ENCODE data around the gene NOP9.
"Not testable (repeated sequence)": the region's sequence is repeated elsewhere in the genome, so short reads cannot be mapped to it uniquely, and the experiment has no call there.

Gene NOP9

DNA sequence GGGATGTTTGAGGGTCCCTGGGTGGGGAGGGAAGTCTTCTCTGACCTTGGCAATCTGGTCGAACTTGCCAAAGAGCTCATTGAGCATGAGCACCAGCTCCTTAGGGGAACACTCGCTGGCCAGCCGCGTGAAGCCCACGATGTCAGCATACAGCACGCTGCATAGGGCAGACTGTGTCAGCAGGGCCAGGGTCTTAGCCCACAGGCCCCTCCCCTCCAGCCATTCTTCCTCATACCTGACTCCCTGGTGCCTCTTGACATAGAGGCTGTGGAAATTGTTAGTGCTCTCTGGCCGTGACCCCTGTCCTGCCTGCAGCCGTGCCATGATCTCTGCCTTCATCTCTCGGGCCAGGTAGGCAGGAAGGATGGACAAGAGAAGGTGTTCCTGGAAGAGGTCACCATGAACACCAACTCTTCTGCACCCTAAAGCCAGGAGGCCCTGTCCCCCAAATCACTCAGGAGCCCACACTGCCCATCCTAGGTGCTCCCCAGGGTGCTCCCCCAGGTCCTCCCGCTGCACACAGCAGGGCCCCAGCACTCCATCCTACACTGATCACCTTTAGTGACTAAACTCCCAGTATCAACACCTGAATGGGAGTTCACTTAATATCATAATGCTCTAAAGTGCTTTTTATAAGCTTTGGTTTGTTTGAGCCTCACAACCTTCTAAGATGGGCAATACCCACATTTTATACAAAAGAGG, 31.5 kb downstream of the NOP9 start:
- DNase-seq: no peak

DNA sequence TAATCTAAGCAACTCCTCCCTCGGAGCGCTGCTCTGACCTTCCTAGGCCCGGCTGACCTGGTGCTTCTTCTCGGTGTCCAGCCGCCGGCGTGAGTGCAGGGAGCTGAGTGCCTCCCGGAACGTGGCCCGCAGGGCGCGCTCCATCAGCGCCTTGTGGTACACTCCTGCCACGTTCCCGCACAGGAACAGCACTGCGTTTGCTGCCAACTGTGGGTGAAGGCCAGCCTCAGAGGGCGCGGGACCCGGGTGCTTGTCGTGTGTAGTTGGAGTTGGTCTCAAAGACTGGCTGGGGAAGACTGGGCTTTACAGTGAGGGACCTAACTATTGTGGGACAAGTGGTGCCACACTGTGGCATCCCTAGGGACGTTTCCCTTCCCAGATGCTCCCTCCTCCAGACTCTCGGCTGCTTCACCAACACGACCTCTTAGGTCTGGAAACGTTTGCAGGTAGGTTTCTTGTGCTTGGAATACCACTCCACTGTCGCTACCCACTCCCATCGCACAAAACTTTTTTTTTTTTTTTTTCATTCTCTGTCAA, 32.1 kb downstream of the NOP9 start:
- DNase-seq: peak; percentile 72 to 92

DNA sequence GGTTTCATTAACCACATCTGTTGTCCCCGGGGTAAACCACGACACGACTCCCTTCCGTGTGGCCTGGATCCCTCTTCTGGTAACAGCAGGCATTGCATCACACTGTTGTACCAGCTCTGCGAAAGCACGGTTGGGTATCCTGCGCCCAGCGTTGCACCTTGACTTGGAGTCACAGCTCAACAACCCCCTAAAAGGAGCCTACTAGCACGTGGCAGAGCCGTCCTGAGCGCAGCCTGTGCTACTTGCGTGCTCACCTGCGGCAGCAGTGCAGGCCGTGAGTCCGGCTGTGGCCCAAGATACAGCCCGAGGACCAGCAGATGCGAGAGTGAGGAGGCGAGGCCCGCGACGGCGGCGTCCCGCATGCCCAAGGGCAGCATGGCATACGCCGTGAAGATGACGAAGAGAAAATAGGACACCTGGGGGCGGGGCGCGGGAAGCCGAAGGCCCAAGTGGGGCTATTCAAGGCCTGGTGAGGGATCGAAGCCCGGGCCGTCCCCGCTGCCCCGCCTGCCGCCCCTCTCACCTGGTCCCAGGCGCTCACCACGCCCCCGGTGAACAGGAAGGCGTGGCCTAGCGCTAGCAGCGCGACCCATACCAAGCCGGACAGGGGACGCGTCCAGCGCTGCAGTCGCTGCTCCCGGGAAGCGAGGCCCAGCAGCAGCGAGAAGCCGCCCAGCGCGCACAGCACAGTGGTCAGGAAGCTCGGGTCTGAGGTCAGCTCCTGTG, 32.8 kb downstream of the NOP9 start:
- peak; percentile 80 to 93 for DNase-seq

DNA sequence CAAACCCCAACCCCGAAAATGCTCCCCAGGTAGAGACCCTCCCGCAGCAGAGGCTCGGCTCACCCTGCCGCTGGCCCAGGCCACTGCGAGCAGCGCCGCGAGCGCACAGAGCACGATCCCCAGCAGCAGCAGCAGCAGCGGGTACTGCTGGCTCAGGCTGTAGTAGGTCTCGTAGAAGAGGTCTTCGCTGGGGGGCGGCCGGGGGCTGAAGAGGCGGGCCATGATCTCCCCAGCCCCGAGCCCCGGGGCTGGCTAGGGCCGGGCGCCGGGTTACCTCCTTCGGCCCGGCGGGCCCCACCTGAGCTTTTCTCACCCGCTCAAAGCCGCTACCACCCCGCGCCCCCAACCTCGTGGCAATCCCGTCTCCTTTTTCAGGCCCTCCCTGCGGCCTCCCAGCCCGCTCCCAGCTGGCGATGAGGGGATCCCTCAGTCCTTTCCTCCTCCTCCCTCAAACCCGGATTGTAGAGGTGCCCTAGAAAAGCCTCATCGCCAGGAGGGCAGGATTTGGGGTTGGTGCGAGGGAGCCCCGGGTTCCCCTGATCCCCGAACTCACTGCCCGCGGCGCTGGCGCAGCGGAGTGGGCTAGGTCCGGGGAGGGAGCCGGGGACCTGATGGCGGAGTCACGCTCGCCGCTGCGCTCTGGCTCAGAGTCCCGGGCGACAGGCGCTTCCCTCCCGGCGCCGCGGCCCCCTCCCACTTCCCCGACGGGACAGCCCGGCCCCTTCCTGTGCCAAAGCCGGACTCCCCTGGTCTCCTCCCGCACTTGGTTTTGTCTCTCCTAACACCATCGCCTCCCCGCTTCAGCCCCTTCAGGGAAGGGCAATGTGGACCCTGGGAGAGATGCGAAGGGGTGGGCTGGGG, 35.0 kb downstream of the NOP9 start, which contains the start of gene ADCY4:
Gene ADCY4 (minus strand): TSS at position 641 of the 861 bp plus-strand sequence. CDS start 419 bp downstream, at position 222.
- DNase-seq: peak in 1 of 2 experiments; percentile 69

DNA sequence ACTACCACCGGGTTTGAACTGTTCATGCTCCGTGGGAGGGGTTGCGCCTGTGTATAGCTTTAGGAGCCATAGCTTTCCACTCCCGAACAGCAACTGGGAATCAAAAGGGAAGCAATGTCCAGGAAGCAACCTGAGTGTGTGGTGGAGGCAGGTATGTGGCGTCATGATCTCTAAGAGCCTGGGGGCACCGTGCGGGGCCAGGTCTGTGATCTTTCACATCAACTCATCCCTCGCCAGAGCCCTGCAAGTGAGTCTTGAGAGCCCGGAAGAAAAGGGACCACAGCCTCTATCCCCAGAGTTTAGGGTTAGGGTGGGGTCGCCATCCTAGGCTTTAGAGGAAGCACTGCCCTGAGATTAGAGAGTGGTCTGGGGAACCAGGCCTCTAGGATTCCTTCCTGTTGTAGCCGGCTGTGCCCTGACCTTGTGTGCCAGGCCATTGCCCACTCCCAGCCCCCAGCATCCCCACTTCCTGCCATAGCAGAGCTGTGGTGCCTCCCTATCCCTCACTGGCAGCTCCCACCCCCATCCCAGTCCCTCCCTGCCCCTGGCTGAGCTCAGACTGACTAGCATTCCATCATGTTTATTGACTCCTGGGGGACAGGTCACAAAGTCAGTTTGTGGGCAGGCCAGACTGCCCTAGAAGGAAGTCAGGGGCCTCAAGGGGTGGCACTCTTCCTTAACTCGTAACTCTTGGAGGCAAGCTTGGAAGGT, 36.0 kb downstream of the NOP9 start:
- no peak for DNase-seq

DNA sequence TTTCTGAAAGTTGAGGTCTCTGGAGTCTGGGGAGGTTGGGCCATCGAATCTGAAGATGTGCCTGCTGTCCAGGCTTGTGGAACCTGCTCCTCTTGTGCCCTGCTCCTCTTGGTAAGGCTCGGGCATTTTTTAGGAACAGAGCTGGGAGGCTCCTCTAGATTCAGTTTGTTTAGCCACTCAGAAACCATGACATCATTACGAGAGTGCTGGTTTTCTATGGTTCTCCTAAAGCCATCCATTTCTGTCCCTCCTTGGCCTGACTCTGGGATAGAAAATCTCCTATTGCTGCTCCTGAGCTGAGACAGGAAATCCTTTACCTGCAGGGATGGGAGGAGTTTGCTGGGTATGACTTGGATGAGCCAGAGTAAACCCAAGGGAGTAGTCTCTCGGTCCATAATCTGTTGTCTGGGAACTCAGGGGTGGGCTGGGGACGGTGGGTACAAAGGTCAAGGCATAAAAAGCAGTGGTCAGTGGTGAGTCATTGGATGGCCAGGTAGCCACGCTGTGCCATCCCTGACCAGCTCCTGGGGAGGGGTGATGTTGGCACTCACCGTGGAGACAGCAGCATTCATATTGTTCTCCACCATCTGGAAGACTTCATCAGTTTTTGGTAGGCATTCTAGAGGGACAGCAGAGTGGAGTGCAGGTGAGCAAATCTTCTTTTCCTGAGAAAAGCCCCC, 37.6 kb downstream of the NOP9 start:
- no peak for DNase-seq

DNA sequence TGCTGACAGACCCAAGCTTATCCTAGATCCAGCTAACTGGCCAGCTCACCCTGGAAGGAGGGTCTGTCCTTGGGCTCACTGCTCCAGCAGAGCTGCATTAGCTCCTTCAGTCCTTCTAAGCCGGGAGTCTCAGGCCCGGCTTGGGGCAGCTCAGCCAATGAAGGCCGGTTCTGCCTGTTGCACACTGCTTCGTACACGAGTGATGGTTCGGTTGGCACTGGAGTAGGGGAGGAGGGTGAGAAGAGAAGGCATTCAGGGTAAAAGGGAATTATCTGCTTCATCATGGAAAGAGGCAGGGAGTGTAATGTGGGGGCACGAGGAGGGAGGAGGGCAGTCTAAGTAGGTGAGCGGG, 38.1 kb downstream of the NOP9 start:
- no peak for DNase-seq

DNA sequence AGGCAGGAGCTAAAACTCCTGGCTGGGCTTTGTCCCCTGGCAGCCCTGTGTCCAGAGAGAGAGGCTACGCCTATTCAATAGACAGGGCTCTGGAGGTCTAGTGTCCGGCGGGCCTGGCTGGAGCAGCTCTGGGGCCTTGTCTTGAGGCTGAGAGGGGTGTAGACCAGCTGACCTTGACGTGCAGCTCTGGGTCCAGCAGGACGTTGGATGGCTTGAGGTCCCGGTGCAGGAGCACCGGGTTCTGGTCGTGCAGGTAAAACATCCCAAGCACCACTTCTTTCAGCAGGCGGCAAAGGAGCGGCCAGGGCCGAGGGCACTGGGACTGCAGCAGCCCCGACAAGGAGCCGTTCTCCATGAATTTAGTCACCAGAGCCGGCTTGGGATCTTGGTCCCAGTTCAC, 39.2 kb downstream of the NOP9 start:
- DNase-seq: no peak

DNA sequence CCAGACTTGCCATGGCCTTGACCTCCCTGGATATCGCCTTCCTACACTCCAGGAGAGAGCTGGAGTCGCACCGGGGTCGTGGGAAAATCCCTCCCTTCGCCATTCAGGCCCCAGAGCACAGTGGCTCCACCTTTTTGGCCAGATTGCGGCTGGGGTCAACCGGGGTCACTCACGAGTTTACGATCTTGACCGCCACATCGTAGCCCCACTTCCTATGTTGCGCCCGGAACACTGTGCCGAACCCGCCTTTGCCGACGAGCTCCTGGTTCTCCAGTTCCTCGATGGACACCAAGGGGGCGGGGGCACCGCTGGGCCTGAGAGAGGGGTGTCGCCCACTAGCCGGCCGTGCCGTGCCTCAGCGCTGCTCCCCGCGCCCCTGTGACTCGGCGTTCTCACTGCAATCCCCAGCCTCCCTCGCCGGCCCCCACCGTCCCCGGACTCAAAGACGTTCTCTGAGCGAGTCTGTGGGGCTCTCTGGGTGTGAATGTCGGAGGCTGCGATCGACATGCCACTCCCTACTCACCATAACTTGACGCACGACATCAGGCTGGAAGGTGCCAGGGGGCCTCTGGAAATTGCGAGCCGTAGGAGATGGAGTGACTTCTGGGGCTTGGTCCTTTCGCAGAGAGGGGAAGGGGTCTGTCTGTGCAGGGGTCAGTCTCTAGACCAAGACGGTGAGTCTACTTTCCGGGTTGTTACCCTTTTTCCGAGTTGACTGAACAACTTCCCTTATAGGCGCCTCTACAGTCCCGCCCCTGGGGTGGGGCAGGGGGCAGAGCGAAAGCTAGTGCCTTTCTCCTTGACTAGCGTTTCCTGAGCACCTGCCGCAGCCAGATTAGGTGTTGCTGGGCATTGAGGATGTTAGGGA, 39.9 kb downstream of the NOP9 start, which contains the start of gene RIPK3:
Gene RIPK3 (minus strand): TSS at position 708 of the 868 bp plus-strand sequence. CDS start 165 bp downstream, at position 543.
- no peak for DNase-seq

DNA sequence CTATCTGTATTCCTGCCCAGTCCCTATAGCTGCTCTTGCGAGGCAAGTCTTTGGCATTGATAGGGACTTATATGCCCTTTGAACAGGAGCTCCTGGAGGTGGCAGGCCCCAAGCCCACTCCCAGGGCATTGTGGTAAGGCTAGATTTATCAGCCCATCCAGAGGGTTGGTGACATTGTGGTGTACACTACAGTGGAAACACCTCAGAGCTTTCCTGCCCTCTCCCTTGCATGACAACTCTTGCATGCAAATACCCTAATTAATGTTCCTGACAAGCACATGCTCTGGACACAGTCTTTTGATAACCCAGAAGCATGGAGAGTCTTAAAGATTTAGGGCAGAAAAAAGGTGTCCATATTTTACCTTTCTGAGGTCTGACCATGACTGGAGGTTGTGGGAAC, 41.0 kb downstream of the NOP9 start:
- no peak for DNase-seq

DNA sequence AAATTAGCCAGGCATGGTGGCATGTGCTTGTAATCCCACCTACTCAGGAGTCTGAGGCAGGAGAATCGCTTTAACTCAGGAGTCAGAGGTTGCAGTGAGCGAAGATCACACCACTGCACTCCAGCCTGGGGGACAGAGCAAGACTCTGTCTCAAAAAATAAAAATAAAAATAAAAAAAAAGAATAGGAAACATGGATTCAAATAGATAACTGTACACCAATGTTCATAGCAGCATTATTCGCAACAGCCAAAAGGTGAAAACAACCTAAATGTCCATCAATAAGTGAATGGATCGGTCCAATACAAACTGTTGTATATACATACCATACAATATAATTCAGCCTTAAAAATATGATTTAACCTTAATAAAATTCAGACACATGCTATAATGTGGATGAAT, 43.2 kb downstream of the NOP9 start:
- no peak for DNase-seq

DNA sequence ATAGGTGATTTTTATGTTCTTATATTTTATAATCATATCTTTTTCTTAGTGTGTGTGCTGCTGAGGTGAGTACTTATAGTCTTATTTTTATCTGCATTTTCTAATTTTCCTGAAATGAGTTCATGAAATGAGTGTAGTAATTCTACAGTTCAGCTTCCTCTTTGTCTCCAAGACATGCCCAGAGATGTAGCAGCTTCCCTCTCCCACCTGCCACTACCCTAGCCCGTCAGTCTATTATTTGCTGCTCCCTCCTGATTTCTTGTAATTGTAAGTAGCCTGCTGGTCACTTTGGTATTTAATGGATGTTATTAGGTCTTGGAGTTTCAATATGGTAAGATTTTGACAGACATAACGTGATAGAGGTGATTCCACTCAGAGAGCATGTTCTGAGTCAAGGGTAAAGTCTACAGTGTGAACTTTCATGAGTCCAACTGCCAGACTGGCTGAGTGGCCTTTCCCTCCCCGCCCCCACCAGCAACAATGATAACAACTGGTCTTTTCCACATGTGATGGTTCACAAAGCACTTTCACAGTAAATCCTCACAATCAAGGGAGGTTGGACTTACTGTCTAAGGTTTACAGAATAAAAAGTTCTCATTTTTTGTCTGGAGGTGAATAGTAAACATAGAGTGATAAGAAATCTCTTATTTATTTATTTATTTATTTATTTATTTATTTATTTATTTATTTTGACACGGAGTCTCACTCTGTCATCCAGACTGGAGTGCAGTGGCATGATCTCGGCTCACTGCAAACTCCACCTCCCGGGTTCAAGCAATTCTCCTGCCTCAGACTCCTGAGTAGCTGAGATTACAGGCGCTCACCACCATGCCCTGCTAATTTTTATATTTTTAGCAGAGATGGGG, 44.4 kb downstream of the NOP9 start:
- DNase-seq: no peak

DNA sequence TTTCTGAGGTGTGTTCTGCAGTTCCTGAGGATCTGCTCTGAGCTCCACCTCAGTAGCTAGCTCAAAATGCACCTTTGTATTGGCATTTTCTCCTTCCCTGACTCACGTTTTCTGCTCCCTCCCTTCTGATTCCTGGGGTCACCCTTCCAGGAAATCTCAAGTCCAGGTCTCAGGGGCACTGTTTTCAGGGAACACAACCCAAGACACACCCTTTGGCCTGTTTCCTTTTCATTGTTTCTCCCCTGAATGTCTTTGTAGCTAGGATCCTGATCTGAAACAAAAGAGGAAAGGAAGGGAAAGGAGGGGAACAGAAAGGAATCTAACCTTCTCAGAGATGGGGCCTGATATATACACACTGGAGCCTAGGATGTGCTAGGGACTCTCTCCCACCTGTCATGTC, 47.5 kb downstream of the NOP9 start:
- no peak for DNase-seq

DNA sequence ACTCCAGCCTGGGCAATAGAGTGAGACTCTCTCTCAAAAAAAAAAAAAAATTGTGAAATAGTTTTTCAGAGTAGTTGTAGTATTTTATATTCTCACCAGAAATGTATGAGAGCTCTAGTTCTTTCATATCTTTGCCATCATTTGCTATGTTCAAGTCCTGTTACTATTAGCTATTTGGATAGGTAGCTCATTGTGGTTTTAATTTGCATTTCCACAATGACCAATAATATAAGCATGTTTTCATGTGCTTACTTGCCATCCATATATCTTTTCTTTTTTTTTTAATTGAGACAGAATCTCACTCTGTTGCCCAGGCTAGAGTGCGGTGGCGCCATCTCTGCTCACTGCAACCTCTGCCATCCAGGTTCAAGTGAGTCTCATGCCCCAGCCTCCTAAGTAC, 48.5 kb downstream of the NOP9 start:
- no peak for DNase-seq

DNA sequence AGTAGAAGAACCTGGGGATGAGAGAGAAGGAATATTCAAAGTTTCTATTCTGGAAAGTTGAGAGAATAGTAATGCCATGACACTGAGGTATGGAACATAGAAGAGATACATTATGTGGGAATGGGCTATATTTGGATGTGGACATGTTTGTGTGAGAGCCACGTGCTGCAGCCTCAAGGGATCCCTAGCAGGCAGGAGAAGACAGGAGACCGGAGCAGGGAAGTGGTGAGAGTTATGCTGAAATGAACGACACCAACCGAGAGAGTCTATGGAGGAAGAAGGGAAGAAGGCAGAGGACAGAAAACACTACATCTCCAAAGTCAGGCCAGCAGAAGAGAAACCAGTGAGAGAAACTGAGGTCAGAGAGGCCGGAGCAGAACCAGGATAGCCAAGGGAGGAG, 50.1 kb downstream of the NOP9 start:
- DNase-seq: no peak

DNA sequence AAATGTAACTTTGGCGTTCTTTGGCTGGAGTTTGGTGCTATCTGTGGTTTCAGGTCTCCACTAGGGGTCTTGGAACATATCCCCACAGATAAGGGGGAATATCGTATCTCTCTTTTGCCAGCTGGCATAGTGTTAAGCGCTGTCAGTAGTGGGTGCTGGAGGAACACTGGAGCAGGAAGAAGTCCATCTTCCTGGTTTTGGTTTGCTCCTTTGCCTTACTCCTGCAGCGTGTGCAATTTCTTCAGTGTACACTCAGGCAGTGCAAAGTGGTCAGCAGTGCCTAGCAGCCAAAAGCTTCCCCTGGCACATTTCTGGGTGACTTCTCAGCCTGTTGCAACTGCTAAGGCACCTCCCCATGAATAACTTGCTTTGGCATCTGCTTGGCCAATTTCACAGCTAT, 51.9 kb downstream of the NOP9 start:
- DNase-seq: peak; percentile 46 to 84

DNA sequence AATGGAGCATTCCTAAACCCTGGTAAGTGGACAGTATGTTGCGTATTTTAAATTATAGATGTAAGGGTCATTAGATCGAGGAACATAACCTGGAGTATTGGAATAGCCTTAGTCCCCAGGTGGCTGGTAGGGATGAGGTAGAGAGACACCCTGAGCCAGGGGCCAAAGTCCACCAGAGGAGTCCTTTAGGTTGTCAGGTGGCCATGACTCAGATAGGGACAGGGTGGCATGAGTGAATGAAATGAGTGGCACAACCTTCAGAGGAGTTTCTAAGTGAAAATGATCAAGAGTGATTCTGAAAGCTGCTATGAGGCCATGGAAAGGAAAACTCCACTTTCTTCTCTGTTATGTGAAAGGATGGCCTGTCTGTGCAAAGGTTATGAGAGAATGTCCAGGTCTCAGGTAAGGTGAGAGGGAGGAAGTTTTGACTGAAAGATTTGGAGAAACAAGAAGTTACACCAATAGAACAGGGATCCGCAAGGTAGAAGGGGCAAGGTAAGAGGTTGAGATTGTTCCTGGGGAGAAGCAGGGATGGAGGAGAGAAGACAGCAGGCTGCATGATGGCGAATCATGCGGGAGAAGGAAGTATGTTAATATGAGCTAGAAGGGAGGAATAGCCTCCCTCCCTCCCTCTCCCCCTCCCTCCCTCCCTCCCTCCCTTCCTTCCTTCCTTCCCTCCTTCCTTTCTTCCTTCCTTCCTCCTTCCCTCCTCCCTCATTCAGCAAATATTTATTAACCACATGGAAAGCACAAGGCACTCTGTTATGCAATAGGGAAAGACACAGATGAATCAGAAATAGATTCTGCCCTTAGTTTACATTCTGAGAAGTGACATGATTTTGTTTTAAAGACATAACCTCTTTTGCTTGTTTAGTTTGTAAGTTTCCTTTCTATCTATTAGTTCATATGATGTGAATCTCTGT, 54.2 kb downstream of the NOP9 start:
- no peak for DNase-seq

DNA sequence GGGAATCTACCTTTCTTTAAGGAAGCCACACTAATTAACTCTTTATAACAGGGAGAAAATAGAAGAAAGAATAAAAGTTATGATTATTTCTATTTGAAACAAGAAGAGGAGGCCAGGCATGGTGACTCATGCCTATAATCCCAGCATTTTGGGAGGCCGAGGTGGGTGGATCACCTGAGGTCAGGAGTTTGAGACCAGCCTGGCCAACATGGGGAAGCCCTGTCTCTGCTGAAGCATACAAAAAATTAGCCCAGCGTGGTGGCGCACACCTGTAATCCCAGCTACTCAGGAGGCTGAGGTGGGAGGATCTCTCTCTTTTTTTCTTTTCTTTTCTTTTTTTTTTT, 54.8 kb downstream of the NOP9 start:
- not testable (repeated sequence) for DNase-seq

DNA sequence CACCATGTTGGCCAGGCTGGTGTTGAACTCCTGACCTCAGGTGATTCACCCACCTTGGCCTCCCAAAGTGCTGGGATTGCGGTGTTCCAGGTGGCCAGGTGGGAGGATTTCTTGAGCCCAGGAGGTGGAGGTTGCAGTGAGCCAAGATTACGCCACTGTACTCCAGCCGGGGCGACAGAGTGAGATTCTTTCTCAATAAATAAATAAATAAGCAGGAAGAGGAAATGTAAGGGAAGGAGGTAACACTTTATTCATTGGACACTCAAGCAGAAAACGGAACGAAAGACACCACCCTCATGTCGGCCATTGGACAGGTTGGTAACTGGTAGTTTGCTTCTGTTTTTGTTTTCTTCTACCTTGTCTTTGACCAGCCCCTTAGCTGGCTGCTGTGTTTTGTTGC, 55.4 kb downstream of the NOP9 start:
- no peak for DNase-seq
